ENCODE results near the gene DLG2. TPM values are rescaled to one million over a fixed set of nuclear protein-coding genes. Genes with fewer than 3 reads are reported as not detected.
"Not testable (repeated sequence)": the region's sequence is repeated elsewhere in the genome, so short reads cannot be mapped to it uniquely, and the experiment has no call there.

Gene DLG2
- total RNA-seq, 1 donor = 1.1 TPM

GRCh38 chr11:85475660-85476517 is 151.3 kb downstream of the DLG2 start:
- no peak for DNase-seq (ENCODE audit: low read depth in 2 of 3, low spot score in 2 of 3)

- no peak for DNase-seq (ENCODE audit: low read depth in 2 of 3, low spot score in 2 of 3)
Observed at GRCh38 chr11:85472953-85473352, 154.2 kb downstream of the DLG2 start.

GRCh38 chr11:85464283-85464682 is 162.9 kb downstream of the DLG2 start:
- peak in 2 of 3 donors; percentile 1 to 15 for DNase-seq (ENCODE audit: low read depth in 2 of 3, low spot score in 2 of 3)

DNA sequence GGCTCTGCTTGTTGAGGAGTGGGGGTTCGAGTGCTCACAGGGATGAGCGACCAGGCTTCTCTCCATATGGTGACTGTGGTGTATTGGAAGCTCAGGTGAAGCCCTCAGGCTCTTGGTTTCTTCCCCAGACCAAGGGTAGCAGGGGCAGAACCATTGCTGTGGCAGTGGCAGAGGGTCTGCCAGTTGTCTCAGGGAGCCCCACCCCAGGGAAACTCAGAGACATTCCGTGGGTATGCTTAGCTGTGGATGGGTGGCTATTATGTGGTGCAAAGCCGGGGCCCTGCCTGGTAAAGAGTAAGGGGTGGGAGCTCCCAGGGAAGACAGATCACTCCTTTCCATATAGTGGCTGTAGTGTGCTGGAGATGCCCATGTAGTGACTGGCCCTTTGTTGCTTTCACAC is 167.8 kb downstream of the DLG2 start:
- DNase-seq (ENCODE audit: low read depth in 2 of 3, low spot score in 2 of 3) = no peak

- DNase-seq (ENCODE audit: low read depth in 2 of 3, low spot score in 2 of 3) = no peak
Observed at GRCh38 chr11:85444479-85444878, 182.7 kb downstream of the DLG2 start.

GRCh38 chr11:85440273-85440672 is 186.9 kb downstream of the DLG2 start:
- DNase-seq (ENCODE audit: low read depth in 2 of 3, low spot score in 2 of 3) = no peak

DNA sequence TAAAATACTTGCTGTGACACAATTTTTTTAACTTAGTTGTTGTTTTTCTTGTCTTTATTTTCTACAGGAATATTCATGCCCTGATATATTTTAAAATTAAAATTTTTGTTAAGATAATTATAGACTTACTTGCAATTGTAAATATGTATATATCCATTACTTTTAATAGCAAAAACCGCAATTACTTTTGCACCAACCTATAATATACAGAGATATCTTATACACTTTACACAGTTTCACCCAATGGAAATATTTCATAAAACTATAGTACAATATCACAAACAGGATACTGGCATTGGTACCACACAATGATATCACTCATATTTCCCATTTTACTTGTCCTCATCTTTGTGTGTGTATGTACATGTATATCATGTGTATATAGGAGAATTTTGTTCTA is 188.8 kb downstream of the DLG2 start:
- DNase-seq (ENCODE audit: low read depth in 2 of 3, low spot score in 2 of 3) = no peak

DNA sequence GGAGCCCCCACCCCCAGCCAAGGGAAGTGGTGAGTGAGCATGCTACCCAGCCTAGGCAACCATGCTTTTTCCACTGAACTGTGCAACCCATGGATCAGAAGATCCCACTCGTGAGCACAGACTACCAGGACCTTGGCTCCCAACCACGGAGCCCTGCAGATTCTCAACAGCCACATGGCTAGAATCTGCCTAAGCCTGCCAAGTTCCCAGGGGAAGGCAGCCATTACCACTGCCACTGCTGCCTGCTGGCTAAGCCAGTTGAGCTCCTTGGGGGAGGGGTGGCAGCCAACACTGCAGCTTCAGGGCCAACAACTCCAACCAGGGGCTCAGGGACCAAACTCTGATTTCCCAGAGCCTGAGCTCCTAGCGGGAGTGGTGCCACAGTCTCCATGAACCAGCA is 195.8 kb downstream of the DLG2 start:
- DNase-seq (ENCODE audit: low read depth in 2 of 3, low spot score in 2 of 3) = no peak

DNA sequence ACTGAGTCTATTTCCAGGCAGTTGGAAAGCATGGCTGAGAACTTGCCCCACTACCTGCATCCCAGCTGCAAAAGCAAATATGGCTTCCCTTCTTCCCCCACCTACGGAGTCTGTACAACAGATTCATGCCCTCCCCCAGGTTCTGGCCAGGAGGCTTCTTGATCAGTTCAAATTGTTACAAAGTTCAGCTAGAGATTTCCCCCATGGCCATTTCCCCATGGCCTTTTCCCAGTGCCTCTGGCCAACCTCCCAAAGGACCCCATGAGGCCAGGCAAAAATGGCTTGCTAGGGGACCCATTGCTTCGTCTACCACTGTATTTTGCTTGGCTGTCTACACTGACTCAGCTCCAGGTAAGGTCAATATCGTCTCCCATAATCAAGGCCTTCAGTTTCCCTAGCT is 203.3 kb downstream of the DLG2 start:
- no peak for DNase-seq (ENCODE audit: low read depth in 2 of 3, low spot score in 2 of 3)

DNA sequence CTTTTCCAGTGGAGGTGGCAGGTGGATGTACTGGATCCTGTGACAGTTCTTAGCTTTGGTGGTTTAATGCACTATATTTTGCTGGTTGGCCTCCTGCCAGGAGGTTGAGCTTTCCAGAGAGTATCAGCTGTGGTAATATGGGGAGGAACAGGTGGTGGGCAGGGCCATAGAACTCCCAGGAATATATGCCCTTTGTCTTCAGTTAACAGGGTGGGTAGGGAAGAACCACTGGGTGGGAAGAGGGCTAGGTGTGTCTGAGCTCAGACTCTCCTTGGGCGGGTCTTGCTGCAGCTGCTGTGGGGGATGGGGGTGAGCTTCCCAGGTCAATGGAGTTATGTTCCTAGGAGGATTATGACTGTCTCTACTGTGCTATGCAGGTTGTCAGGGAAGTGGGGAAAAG is 203.8 kb downstream of the DLG2 start:
- DNase-seq (ENCODE audit: low read depth in 2 of 3, low spot score in 2 of 3) = no peak

DNA sequence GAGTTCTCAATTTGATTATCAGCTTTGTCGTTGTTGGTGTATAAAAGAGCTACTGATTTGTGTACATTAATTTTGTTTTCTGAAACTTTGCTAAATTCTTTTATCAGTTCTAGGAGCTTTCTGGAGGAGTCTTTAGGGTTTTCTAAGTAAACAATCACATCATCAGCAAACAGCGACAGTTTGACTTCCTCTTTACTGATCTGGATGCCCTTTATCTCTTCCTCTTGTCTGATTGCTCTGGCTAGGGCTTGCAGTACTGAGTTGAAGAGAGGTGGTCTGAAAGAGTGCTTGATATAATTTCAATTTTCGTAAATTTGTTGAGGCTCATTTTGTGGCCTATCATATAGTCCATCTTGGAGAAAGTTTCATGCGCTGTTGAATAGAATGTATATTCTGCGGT is 213.0 kb downstream of the DLG2 start:
- no peak for DNase-seq (ENCODE audit: low read depth in 2 of 3, low spot score in 2 of 3)

DNA sequence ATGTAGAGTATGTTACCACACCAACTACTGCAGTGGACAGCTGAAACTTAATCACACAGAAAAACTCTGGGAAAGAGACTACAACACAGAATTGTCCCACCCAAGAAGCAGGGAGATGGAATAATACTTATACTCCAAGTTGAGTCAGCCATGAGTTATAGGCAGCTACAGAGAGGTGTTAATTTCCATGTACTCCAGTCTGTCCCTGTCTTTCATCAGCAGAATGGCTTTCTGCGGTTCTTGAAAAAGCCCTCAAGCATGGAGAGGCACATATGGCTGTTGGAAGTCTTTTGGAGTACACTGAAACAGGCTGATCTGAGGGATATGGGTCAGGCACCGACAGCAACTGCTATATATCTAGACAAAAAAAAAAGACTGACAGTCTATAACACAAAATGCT is 219.5 kb downstream of the DLG2 start:
- DNase-seq (ENCODE audit: low read depth in 2 of 3, low spot score in 2 of 3) = no peak

GRCh38 chr11:85406841-85407240 is 220.3 kb downstream of the DLG2 start:
- DNase-seq (ENCODE audit: low read depth in 2 of 3, low spot score in 2 of 3) = no peak

- no peak for DNase-seq (ENCODE audit: low read depth in 2 of 3, low spot score in 2 of 3)
Observed at GRCh38 chr11:85406316-85406715, 220.8 kb downstream of the DLG2 start.

GRCh38 chr11:85395515-85396055 is 231.6 kb downstream of the DLG2 start:
- DNase-seq (ENCODE audit: low read depth in 2 of 3, low spot score in 2 of 3) = not testable (repeated sequence)

DNA sequence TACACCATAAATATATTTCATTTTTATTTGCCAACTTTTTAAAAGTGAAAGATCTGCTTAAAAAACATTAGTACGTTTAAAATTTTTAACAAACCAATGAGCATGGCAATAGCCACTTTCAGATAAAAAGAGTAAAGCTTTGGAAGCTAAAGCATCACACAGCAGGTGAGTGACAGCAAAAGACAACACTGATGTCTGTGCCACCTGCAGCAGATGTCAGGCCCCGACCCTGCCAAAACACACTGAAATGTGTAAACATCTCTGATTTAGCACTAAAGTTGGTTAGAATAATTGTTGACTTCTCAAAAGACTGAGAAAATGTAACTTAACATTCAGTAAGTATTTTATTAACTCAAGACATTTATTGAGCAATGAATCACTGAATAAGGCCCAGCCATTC is 232.9 kb downstream of the DLG2 start:
- DNase-seq (ENCODE audit: low read depth in 2 of 3, low spot score in 2 of 3) = no peak

DNA sequence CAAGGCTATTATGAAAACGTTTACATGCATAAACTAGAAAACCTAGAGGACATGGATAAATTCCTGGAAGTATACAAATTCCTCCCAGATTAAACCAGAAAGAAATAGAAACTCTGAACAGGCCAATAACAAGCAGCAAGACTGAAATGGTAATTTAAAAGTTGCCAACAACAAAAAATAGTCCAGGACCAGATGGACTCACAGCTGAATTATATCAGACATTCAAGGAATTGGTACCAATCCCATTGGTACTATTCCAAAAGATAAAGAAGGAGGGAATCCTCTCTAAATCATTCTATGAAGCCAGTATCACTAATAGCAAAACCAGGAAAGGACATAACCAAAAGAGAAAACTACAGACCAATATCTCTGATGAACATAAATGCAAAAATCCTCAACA is 236.0 kb downstream of the DLG2 start:
- no peak for DNase-seq (ENCODE audit: low read depth in 2 of 3, low spot score in 2 of 3)

GRCh38 chr11:85385547-85385946 is 241.6 kb downstream of the DLG2 start:
- DNase-seq (ENCODE audit: low read depth in 2 of 3, low spot score in 2 of 3) = no peak

DNA sequence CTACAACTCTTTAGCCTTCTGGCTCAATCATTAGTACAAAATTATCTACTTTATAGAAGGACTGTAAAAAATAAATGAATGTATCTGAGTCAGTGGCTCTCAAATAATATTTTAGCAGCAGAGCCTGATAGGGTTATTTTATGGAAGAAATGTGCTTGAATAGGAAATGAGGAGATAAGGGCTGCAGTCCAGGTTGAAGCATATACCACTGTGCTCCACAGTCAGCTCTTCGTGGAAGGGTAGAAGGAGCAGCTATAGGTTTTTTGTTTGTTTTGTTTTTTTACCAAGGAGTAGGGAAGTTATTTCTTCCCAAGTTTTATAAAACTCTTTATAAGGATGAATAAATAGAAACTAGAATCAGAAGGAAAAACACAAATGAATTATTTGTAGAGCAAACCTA is 242.0 kb downstream of the DLG2 start:
- no peak for DNase-seq (ENCODE audit: low read depth in 2 of 3, low spot score in 2 of 3)

- DNase-seq (ENCODE audit: low read depth in 2 of 3, low spot score in 2 of 3) = no peak
Observed at GRCh38 chr11:85379066-85379465, 248.1 kb downstream of the DLG2 start.

DNA sequence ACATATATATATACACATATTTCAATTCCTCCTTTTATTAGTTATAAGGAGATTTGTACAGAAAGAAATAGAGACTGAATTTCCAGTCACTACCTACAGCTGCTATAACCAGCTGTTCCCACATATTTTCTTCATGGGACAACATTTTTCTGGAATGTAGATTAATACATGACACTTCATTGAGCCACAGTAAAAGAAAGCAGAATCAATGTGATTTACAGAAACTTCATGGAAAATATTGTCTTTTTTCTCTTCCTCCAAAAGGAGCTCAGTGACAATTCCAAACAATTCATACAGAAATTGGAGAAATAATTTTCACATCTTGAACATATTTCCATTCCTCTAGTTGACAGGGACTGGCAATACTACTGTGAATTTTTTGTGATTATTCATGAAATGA is 249.2 kb downstream of the DLG2 start:
- no peak for DNase-seq (ENCODE audit: low read depth in 2 of 3, low spot score in 2 of 3)

GRCh38 chr11:85359859-85360258 is 267.3 kb downstream of the DLG2 start:
- no peak for DNase-seq (ENCODE audit: low read depth in 2 of 3, low spot score in 2 of 3)

- DNase-seq (ENCODE audit: low read depth in 2 of 3, low spot score in 2 of 3) = no peak
Observed at GRCh38 chr11:85355921-85356320, 271.2 kb downstream of the DLG2 start.
